Measurements from ENCODE around the gene SCYL2.

GRCh38 chr12:100249941-100250340 is 17.0 kb upstream of the SCYL2 start:
- TF ChIP-seq CTCF (conservative IDR thresholded peaks at IDR 0.05) (no peak), EZH2 (IDR thresholded peaks at IDR 0.05; ENCODE audit: low read depth) (no peak)
